ENCODE measurements around the gene ETS1. TPM values are rescaled to one million over a fixed set of nuclear protein-coding genes. Genes with fewer than 3 reads are reported as not detected.
A peak's percentile ranks its signal among the peaks of the same experiment; 100 is the strongest.

ETS1 gene
- total RNA-seq, 1 experiment from 2014 or later = 66.4 TPM

DNA sequence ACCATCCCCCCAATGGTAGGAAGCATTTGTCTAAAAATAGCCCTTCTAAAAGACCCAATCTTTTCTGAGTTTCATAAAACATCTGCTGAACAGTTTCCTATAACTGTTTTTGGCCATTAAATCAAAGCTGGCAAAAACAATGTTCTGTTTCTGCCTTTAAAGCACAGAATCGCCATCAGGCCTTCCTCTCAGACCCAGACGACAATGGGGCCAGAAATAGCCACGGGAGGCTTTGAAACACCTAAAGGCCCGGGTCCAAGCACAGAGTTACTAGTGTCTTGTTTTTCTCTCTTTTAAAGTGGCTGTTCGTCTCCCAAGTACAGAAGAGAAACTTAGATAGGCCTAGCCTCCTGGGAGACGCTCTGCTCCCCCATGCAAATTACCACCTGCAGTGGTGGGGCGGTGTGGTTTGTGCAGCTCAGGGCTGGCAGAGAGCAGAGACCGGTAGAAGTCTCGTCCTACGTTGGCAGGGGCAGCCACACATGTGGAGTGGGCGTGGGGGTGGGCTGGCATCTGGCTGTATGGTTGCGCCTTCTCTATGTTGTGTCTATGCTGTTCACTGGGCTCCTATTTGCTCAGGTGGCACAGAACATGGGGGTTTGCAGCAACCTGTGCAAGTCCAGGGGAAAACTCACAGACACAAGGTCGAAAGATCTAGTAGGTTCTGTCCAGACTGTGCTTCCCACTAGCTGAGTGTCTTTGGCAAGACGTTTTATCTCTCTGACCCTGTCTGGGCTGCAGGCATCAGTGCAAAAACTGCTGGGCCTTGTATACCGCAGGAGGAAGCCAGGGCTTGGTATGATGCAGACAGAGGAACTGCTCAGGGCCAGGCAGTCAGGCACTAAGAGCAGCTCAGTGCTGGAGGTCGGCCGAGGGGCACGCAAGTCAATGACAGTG is 23.6 kb upstream of the ETS1 start:
- H3K9me3 ChIP-seq (ENCODE audit: control insufficient read depth, insufficient read depth, low read depth, low read length) = no peaks in the 10 kb centered on the region
- intact Hi-C loops (cut with micrococcal nuclease; ENCODE audit: unreplicated experiment) (no loop called here), in situ Hi-C loops (cut with HindIII; ENCODE audit: low pct_unique_long_range_greater_than_20kb, low sequenced_read_pairs) (no loop called here)
- POLR2A ChIA-PET = interaction anchor here (0.6 kb wide), 1 partner anchor 191 kb away, joined by 10 read pairs; no protein-coding TSS in a partner anchor
- CTCF ChIA-PET = no interaction called here
- no peaks in the 10 kb centered on the region for H3K4me1 ChIP-seq (ENCODE audit: control insufficient read depth, insufficient read depth, low read length)
- TF ChIP-seq, protein P1, sequence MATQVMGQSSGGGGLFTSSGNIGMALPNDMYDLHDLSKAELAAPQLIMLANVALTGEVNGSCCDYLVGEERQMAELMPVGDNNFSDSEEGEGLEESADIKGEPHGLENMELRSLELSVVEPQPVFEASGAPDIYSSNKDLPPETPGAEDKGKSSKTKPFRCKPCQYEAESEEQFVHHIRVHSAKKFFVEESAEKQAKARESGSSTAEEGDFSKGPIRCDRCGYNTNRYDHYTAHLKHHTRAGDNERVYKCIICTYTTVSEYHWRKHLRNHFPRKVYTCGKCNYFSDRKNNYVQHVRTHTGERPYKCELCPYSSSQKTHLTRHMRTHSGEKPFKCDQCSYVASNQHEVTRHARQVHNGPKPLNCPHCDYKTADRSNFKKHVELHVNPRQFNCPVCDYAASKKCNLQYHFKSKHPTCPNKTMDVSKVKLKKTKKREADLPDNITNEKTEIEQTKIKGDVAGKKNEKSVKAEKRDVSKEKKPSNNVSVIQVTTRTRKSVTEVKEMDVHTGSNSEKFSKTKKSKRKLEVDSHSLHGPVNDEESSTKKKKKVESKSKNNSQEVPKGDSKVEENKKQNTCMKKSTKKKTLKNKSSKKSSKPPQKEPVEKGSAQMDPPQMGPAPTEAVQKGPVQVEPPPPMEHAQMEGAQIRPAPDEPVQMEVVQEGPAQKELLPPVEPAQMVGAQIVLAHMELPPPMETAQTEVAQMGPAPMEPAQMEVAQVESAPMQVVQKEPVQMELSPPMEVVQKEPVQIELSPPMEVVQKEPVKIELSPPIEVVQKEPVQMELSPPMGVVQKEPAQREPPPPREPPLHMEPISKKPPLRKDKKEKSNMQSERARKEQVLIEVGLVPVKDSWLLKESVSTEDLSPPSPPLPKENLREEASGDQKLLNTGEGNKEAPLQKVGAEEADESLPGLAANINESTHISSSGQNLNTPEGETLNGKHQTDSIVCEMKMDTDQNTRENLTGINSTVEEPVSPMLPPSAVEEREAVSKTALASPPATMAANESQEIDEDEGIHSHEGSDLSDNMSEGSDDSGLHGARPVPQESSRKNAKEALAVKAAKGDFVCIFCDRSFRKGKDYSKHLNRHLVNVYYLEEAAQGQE (IDR thresholded peaks at IDR 0.05; ENCODE audit: insufficient read depth in 1 of 2, low read depth in 2 of 2, low read length in 1 of 2) = no peak
- TF ChIP-seq, protein P2, sequence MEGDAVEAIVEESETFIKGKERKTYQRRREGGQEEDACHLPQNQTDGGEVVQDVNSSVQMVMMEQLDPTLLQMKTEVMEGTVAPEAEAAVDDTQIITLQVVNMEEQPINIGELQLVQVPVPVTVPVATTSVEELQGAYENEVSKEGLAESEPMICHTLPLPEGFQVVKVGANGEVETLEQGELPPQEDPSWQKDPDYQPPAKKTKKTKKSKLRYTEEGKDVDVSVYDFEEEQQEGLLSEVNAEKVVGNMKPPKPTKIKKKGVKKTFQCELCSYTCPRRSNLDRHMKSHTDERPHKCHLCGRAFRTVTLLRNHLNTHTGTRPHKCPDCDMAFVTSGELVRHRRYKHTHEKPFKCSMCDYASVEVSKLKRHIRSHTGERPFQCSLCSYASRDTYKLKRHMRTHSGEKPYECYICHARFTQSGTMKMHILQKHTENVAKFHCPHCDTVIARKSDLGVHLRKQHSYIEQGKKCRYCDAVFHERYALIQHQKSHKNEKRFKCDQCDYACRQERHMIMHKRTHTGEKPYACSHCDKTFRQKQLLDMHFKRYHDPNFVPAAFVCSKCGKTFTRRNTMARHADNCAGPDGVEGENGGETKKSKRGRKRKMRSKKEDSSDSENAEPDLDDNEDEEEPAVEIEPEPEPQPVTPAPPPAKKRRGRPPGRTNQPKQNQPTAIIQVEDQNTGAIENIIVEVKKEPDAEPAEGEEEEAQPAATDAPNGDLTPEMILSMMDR (IDR thresholded peaks at IDR 0.05) = no peak
- TF ChIP-seq SIN3A (IDR thresholded peaks at IDR 0.05; ENCODE audit: borderline replicate concordance, insufficient read depth, low read depth, low read length) (no peak), TCF7L2 (IDR thresholded peaks at IDR 0.05; ENCODE audit: low read depth, low read length) (no peak), POLR2AphosphoS5 (IDR thresholded peaks at IDR 0.05; ENCODE audit: low read depth, low read length) (no peak)
- H3K27ac ChIP-seq (ENCODE audit: low read length) = no peak overlapping the region
- no peaks in the 10 kb centered on the region for H3K36me3 ChIP-seq (ENCODE audit: control insufficient read depth, insufficient read depth, low read length)
- H3K27me3 ChIP-seq (ENCODE audit: control insufficient read depth, insufficient read depth, low read length) = peaks cover 2% of the 10 kb centered on the region; the same call in 1 of the 2 replicates
- no peak for DNase-seq (ENCODE audit: low read depth, low spot score)
- H3K4me3 ChIP-seq (ENCODE audit: low read depth in 2 of 2, low read length in 2 of 2) = no peak overlapping the region
- BruUV-seq (replicated peaks) = no TSS peak
- peak; percentile 23; the same call in 1 of the 2 replicates for ATAC-seq

DNA sequence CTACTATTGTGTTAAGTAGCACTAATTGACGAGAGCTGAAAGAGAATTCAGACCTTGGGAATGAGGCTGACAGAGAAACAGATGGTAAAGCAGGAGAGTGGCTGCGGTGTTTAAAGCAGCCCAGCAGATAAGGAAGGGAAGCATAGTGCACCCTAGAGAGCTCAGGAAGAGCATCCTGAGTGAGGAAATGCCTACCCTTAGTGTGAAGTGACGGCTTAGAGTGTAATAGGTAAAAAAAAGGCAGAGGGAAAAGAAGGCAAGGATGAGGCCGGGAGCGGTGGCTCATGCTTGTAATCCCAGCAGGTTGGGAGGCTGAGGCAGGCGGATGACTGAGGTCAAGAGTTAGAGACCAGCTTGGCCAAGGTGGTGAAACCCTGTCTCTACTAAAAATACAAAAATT is 22.4 kb upstream of the ETS1 start:
- in situ Hi-C loops (cut with HindIII; ENCODE audit: low pct_unique_long_range_greater_than_20kb, low sequenced_read_pairs) (no loop called here), intact Hi-C loops (cut with micrococcal nuclease; ENCODE audit: unreplicated experiment) (loop anchor here (2.0 kb wide), 1 partner anchor 79 kb away; no protein-coding TSS in a partner anchor)

More for the DNA sequence above, 22.4 kb upstream of the ETS1 start:
- Histone ChIP-seq H3K4me1 (ENCODE audit: control insufficient read depth, insufficient read depth, low read length) (no peaks in the 10 kb centered on the region), H3K27ac (ENCODE audit: low read length) (no peak overlapping the region), H3K36me3 (ENCODE audit: control insufficient read depth, insufficient read depth, low read length) (no peaks in the 10 kb centered on the region), H3K9me3 (ENCODE audit: control insufficient read depth, insufficient read depth, low read depth, low read length) (no peaks in the 10 kb centered on the region), H3K4me3 (ENCODE audit: low read depth in 2 of 2, low read length in 2 of 2) (no peak overlapping the region), H3K27me3 (ENCODE audit: control insufficient read depth, insufficient read depth, low read length) (peaks cover 2% of the 10 kb centered on the region; the same call in 1 of the 2 replicates)
- BruUV-seq (replicated peaks) = no TSS peak
- POLR2A ChIA-PET = no interaction called here
- ATAC-seq (no peak), DNase-seq (ENCODE audit: low read depth, low spot score) (no peak)
- no peak for TF ChIP-seq TCF7L2 (IDR thresholded peaks at IDR 0.05; ENCODE audit: low read depth, low read length)
- TF ChIP-seq, protein P2 (IDR thresholded peaks at IDR 0.05) = no peak
- TF ChIP-seq, protein P1 (IDR thresholded peaks at IDR 0.05; ENCODE audit: insufficient read depth in 1 of 2, low read depth in 2 of 2, low read length in 1 of 2) = no peak
- TF ChIP-seq SIN3A (IDR thresholded peaks at IDR 0.05; ENCODE audit: borderline replicate concordance, insufficient read depth, low read depth, low read length) = no peak
- TF ChIP-seq POLR2AphosphoS5 (IDR thresholded peaks at IDR 0.05; ENCODE audit: low read depth, low read length) = no peak
- CTCF ChIA-PET = no interaction called here
